UCSD-AML1 (cell line): ENCODE measurements around the gene GCAT.

Experiments
- DNase-seq: peaks from one replicate; lab custom pipeline; 2025; ENCODE audit not compliant: unreplicated experiment; lab: John Stamatoyannopoulos, UW

GCAT gene

GRCh38 chr22:37808294-37808657, 542 bp downstream of the GCAT start:
- DNase-seq: no peak

- no peak for DNase-seq
Measured at GRCh38 chr22:37809672-37810333, 2.1 kb downstream of the GCAT start.

GRCh38 chr22:37811867-37812266, 4.1 kb downstream of the GCAT start:
- DNase-seq: no peak

GRCh38 chr22:37812869-37813678, 5.3 kb downstream of the GCAT start:
- no peak for DNase-seq

GRCh38 chr22:37815593-37815992, 7.9 kb downstream of the GCAT start:
- DNase-seq: no peak

- no peak for DNase-seq
Measured at GRCh38 chr22:37816543-37817180, 8.9 kb downstream of the GCAT start.

GRCh38 chr22:37817705-37818408, 10.1 kb downstream of the GCAT start:
- DNase-seq: peak; percentile 77

GRCh38 chr22:37818409-37819104, 10.8 kb downstream of the GCAT start:
- DNase-seq: no peak

GRCh38 chr22:37819105-37819433, 11.3 kb downstream of the GCAT start:
- no peak for DNase-seq

- no peak for DNase-seq
Measured at GRCh38 chr22:37820350-37820749, 12.6 kb downstream of the GCAT start.

GRCh38 chr22:37822079-37822833, 14.5 kb downstream of the GCAT start:
- DNase-seq: no peak

GRCh38 chr22:37823134-37823985, 15.6 kb downstream of the GCAT start, which contains the start of gene GALR3:
Gene GALR3 (plus strand): TSS chr22:37823382. CDS start chr22:37823407, 25 bp downstream.
- no peak for DNase-seq

- DNase-seq: no peak
Measured at GRCh38 chr22:37824674-37825641, 17.2 kb downstream of the GCAT start.

GRCh38 chr22:37827056-37827455, 19.3 kb downstream of the GCAT start:
- DNase-seq: no peak

GRCh38 chr22:37830093-37830842, 22.5 kb downstream of the GCAT start:
- DNase-seq: no peak

- DNase-seq: no peak
Measured at GRCh38 chr22:37831472-37831871, 23.7 kb downstream of the GCAT start.
